Measurements from ENCODE around the gene RGSL1. TPM values are rescaled to one million over a fixed set of nuclear protein-coding genes. Genes with fewer than 3 reads are reported as not detected.

The RGSL1 gene
- total and polyA plus RNA-seq, 2 donors (not counting 1 experiment from before 2014, with no cell fraction given), result not detected

DNA sequence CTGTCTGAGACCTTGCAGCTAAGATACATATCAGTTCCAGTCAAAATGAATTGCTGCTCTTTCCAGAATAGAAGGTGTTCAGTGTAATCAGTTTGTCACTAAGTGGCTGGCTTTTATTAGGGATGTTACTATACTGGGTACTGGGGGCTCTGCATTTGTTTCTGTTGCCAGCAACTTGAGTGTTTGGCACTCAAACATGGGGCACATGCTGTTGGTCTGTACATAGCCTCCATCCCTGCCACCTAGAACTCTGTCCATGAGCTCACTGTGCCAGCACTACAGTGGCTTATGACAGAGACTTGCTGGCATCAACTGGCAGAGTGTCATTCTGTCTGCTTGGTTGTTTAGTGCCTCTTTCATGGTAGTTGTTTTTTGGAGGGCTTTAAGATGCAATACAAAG, 45.1 kb downstream of the RGSL1 start:
- no peak for DNase-seq (ENCODE audit: low read depth in 2 of 2)
- no peak overlapping the region for H3K27ac ChIP-seq (ENCODE audit: insufficient read depth, low read length)
- no peak overlapping the region for H3K4me3 ChIP-seq (replicated peaks in 1 of 4; ENCODE audit: control extremely low read depth in 1 of 4, insufficient read depth in 1 of 4, low read depth in 3 of 4, low read length in 4 of 4)
- TF ChIP-seq, protein P1, sequence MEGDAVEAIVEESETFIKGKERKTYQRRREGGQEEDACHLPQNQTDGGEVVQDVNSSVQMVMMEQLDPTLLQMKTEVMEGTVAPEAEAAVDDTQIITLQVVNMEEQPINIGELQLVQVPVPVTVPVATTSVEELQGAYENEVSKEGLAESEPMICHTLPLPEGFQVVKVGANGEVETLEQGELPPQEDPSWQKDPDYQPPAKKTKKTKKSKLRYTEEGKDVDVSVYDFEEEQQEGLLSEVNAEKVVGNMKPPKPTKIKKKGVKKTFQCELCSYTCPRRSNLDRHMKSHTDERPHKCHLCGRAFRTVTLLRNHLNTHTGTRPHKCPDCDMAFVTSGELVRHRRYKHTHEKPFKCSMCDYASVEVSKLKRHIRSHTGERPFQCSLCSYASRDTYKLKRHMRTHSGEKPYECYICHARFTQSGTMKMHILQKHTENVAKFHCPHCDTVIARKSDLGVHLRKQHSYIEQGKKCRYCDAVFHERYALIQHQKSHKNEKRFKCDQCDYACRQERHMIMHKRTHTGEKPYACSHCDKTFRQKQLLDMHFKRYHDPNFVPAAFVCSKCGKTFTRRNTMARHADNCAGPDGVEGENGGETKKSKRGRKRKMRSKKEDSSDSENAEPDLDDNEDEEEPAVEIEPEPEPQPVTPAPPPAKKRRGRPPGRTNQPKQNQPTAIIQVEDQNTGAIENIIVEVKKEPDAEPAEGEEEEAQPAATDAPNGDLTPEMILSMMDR (conservative IDR thresholded peaks at IDR 0.05 in 1 of 2, IDR thresholded peaks at IDR 0.05 in 1 of 2; ENCODE audit: low read depth in 1 of 2, low read length in 2 of 2), result no peak
- TF ChIP-seq EZH2 (IDR thresholded peaks at IDR 0.05; ENCODE audit: low read length, missing control alignments), result no peak
- no peaks in the 10 kb centered on the region for H3K4me1 ChIP-seq (ENCODE audit: control insufficient read depth, extremely low read depth, insufficient read depth, low read length)
- no peaks in the 10 kb centered on the region for H3K27me3 ChIP-seq (ENCODE audit: control insufficient read depth, insufficient read depth, low read length)
- H3K9ac ChIP-seq (ENCODE audit: insufficient read depth, low read length), result no peak overlapping the region
- H3K4me2 ChIP-seq (ENCODE audit: extremely low read depth, insufficient read depth, low read length), result no peak overlapping the region
- no peaks in the 10 kb centered on the region for H4K20me1 ChIP-seq (ENCODE audit: control insufficient read depth, extremely low read depth, insufficient read depth, low read length)
- no peaks in the 10 kb centered on the region for H3K9me3 ChIP-seq (ENCODE audit: control insufficient read depth, insufficient read depth, low read depth, low read length)
- no peaks in the 10 kb centered on the region for H3K36me3 ChIP-seq (ENCODE audit: control insufficient read depth, insufficient read depth, low read length)
- H3K79me2 ChIP-seq (ENCODE audit: control insufficient read depth, insufficient read depth, low read length), result no peaks in the 10 kb centered on the region
- H2AFZ ChIP-seq (ENCODE audit: low read length), result no peak overlapping the region

DNA sequence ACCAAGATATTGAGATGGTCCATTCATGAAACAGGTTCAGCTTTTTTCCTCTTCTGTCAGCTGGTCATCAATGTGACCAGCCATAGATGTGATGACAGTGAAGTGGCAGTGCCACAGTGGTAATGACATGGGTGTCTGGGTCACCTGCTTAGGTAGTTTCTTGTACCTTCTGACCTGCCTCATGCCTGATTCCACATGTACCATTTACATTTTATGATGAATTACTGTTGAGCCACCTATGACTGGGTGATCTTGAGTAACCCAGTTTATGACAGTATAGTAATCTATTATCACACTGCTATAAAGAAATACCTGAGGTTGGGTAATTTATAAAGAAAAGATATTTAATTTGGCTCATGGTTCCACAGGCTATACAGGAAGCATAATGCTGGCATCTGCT, 45.7 kb downstream of the RGSL1 start:
- H4K20me1 ChIP-seq (ENCODE audit: control insufficient read depth, extremely low read depth, insufficient read depth, low read length), result no peaks in the 10 kb centered on the region
- H3K4me3 ChIP-seq (replicated peaks in 1 of 4; ENCODE audit: control extremely low read depth in 1 of 4, insufficient read depth in 1 of 4, low read depth in 3 of 4, low read length in 4 of 4), result no peak overlapping the region
- no peaks in the 10 kb centered on the region for H3K9me3 ChIP-seq (ENCODE audit: control insufficient read depth, insufficient read depth, low read depth, low read length)
- H3K27ac ChIP-seq (ENCODE audit: insufficient read depth, low read length), result no peak overlapping the region
- no peaks in the 10 kb centered on the region for H3K27me3 ChIP-seq (ENCODE audit: control insufficient read depth, insufficient read depth, low read length)
- TF ChIP-seq, protein P1 (conservative IDR thresholded peaks at IDR 0.05 in 1 of 2, IDR thresholded peaks at IDR 0.05 in 1 of 2; ENCODE audit: low read depth in 1 of 2, low read length in 2 of 2), result no peak
- TF ChIP-seq EZH2 (IDR thresholded peaks at IDR 0.05; ENCODE audit: low read length, missing control alignments), result no peak
- no peaks in the 10 kb centered on the region for H3K4me1 ChIP-seq (ENCODE audit: control insufficient read depth, extremely low read depth, insufficient read depth, low read length)
- no peak overlapping the region for H3K9ac ChIP-seq (ENCODE audit: insufficient read depth, low read length)
- no peak overlapping the region for H3K4me2 ChIP-seq (ENCODE audit: extremely low read depth, insufficient read depth, low read length)
- no peak overlapping the region for H2AFZ ChIP-seq (ENCODE audit: low read length)
- no peaks in the 10 kb centered on the region for H3K36me3 ChIP-seq (ENCODE audit: control insufficient read depth, insufficient read depth, low read length)
- DNase-seq (ENCODE audit: low read depth in 2 of 2), result no peak
- H3K79me2 ChIP-seq (ENCODE audit: control insufficient read depth, insufficient read depth, low read length), result no peaks in the 10 kb centered on the region

DNA sequence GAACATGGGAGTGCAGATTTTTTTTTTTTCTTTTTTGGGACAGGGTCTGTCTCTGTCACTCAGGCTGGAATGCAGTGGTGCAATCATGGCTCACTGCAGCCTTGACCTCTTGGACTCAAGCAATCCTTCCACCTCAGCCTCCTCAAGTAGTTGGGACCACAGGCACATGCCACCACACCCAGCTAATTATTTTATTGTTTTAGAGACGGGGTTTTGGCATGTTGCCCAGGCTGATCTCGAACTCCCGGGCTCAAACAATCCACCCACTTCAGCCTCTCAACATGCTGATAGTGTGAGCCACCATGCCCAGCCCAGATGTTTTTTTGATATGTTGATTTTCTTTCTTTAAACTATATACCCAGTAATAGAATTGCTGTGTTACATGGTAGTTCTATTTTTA, 57.7 kb downstream of the RGSL1 start:
- H3K79me2 ChIP-seq (ENCODE audit: control insufficient read depth, insufficient read depth, low read length), result no peaks in the 10 kb centered on the region
- no peaks in the 10 kb centered on the region for H3K9me3 ChIP-seq (ENCODE audit: control insufficient read depth, insufficient read depth, low read depth, low read length)
- H3K4me2 ChIP-seq (ENCODE audit: extremely low read depth, insufficient read depth, low read length), result no peak overlapping the region
- DNase-seq (ENCODE audit: low read depth in 2 of 2), result no peak
- no peak overlapping the region for H2AFZ ChIP-seq (ENCODE audit: low read length)
- H3K27me3 ChIP-seq (ENCODE audit: control insufficient read depth, insufficient read depth, low read length), result no peaks in the 10 kb centered on the region
- no peaks in the 10 kb centered on the region for H4K20me1 ChIP-seq (ENCODE audit: control insufficient read depth, extremely low read depth, insufficient read depth, low read length)
- TF ChIP-seq, protein P1 (conservative IDR thresholded peaks at IDR 0.05 in 1 of 2, IDR thresholded peaks at IDR 0.05 in 1 of 2; ENCODE audit: low read depth in 1 of 2, low read length in 2 of 2), result no peak
- TF ChIP-seq EZH2 (IDR thresholded peaks at IDR 0.05; ENCODE audit: low read length, missing control alignments), result no peak
- H3K9ac ChIP-seq (ENCODE audit: insufficient read depth, low read length), result no peak overlapping the region
- no peak overlapping the region for H3K4me3 ChIP-seq (replicated peaks in 1 of 4; ENCODE audit: control extremely low read depth in 1 of 4, insufficient read depth in 1 of 4, low read depth in 3 of 4, low read length in 4 of 4)
- no peak overlapping the region for H3K27ac ChIP-seq (ENCODE audit: insufficient read depth, low read length)
- H3K36me3 ChIP-seq (ENCODE audit: control insufficient read depth, insufficient read depth, low read length), result no peaks in the 10 kb centered on the region
- no peaks in the 10 kb centered on the region for H3K4me1 ChIP-seq (ENCODE audit: control insufficient read depth, extremely low read depth, insufficient read depth, low read length)

Measured in fibroblast of lung (primary cell).